H9 (cell line): ENCODE measurements around the gene HES6. TPM values are rescaled to one million over a fixed set of nuclear protein-coding genes. Genes with fewer than 3 reads are reported as not detected.
A peak's percentile ranks its signal among the peaks of the same experiment; 100 is the strongest.

Experiments used
- DNase-seq: peaks from one replicate; pipeline ENCODE4 v3.0.0-alpha.2; 2017
- H2AFZ ChIP-seq: one replicate; pipeline ENCODE4 v1.6.1; 2013; ENCODE audit warnings: mild to moderate bottlenecking, low read length, control low read depth, moderate library complexity
- H2AK5ac ChIP-seq: 2 replicates; pipeline ENCODE4 v1.6.1; 2013; ENCODE audit warnings: low read length, control low read depth, mixed read lengths; ENCODE audit not compliant: insufficient read length
- H2BK120ac ChIP-seq: one replicate; pipeline ENCODE4 v1.6.1; 2013; ENCODE audit warnings: low read depth, mild to moderate bottlenecking, low read length, control low read depth, inconsistent platforms; ENCODE audit not compliant: poor library complexity, severe bottlenecking
- H2BK12ac ChIP-seq: 2 replicates; pipeline ENCODE4 v1.6.1; 2013; ENCODE audit warnings: low read length, control low read depth, mixed read lengths, low read depth; ENCODE audit not compliant: insufficient read length
- H2BK15ac ChIP-seq: 2 replicates; pipeline ENCODE4 v1.6.1; 2013; ENCODE audit warnings: low read depth, low read length, control low read depth
- H2BK20ac ChIP-seq: one replicate; pipeline ENCODE4 v1.6.1; 2013; ENCODE audit warnings: low read depth, mild to moderate bottlenecking, low read length, control low read depth, inconsistent platforms; ENCODE audit not compliant: poor library complexity, severe bottlenecking
- H2BK5ac ChIP-seq: 2 replicates; pipeline ENCODE4 v1.6.1; 2013; ENCODE audit warnings: low read length, control low read depth, mixed read lengths; ENCODE audit not compliant: insufficient read length
- H3K14ac ChIP-seq: 2 replicates; pipeline ENCODE4 v1.6.1; 2013; ENCODE audit warnings: low read length, control low read depth; ENCODE audit not compliant: insufficient read depth
- H3K18ac ChIP-seq: 2 replicates; pipeline ENCODE4 v1.6.1; 2013; ENCODE audit warnings: low read depth, mild to moderate bottlenecking, mixed read lengths, low read length, control low read depth; ENCODE audit not compliant: insufficient read length
- H3K23ac ChIP-seq: 2 replicates; pipeline ENCODE4 v1.6.1; 2013; ENCODE audit warnings: low read length, control low read depth, mixed read lengths, low read depth; ENCODE audit not compliant: insufficient read length
- H3K23me2 ChIP-seq: 2 replicates; pipeline ENCODE4 v1.6.1; 2013; ENCODE audit warnings: low read depth, mild to moderate bottlenecking, mixed read lengths, low read length, control low read depth; ENCODE audit not compliant: insufficient read length, poor library complexity, severe bottlenecking
- H3K27ac ChIP-seq: 2 replicates; pipeline ENCODE4 v1.5.1; 2013; ENCODE audit warnings: low read length, control low read depth, mixed read lengths, low read depth; ENCODE audit not compliant: insufficient read length
- H3K27me3 ChIP-seq: 2 replicates; pipeline ENCODE4 v1.6.1; 2013; ENCODE audit warnings: low read length, control low read depth, inconsistent platforms; ENCODE audit not compliant: insufficient read depth
- H3K4ac ChIP-seq: 2 replicates; pipeline ENCODE4 v1.6.1; 2013; ENCODE audit warnings: low read depth, mild to moderate bottlenecking, control low read depth, inconsistent platforms, low read length, moderate library complexity
- H3K4me1 ChIP-seq: 2 replicates; pipeline ENCODE4 v1.6.1; 2013; ENCODE audit warnings: low read length, control low read depth, inconsistent platforms; ENCODE audit not compliant: insufficient read depth
- H3K4me2 ChIP-seq: 2 replicates; pipeline ENCODE4 v1.6.1; 2013; ENCODE audit warnings: low read length, control low read depth, mixed read lengths; ENCODE audit not compliant: insufficient read length, insufficient read depth
- H3K56ac ChIP-seq: 2 replicates; pipeline ENCODE4 v1.6.1; 2013; ENCODE audit warnings: low read depth, mild to moderate bottlenecking, mixed read lengths, low read length, control low read depth; ENCODE audit not compliant: insufficient read length
- H3K79me1 ChIP-seq: 2 replicates; pipeline ENCODE4 v1.6.1; 2013; ENCODE audit warnings: low read depth, mild to moderate bottlenecking, moderate library complexity, low read length, control low read depth, inconsistent platforms; ENCODE audit not compliant: insufficient read depth, poor library complexity, severe bottlenecking
- H3K79me2 ChIP-seq: 2 replicates; pipeline ENCODE4 v1.6.1; 2013; ENCODE audit warnings: low read length, control low read depth, inconsistent platforms; ENCODE audit not compliant: insufficient read depth
- H3K9ac ChIP-seq: 2 replicates; pipeline ENCODE4 v1.6.1; 2013; ENCODE audit warnings: low read length, control low read depth, mixed read lengths; ENCODE audit not compliant: insufficient read length; ENCODE audit errors: extremely low read depth
- H3K9me3 ChIP-seq: one replicate; pipeline ENCODE4 v1.6.1; 2013; ENCODE audit warnings: low read depth, low read length, inconsistent platforms; ENCODE audit not compliant: control insufficient read depth
- H3T11ph ChIP-seq: one replicate; pipeline ENCODE4 v1.6.1; 2013; ENCODE audit warnings: mild to moderate bottlenecking, low read length, control low read depth, inconsistent platforms
- H4K20me1 ChIP-seq: one replicate; pipeline ENCODE4 v1.6.1; 2013; ENCODE audit not compliant: control insufficient read depth, insufficient read length, insufficient read depth
- H4K5ac ChIP-seq: 2 replicates; pipeline ENCODE4 v1.6.1; 2013; ENCODE audit warnings: low read depth, mild to moderate bottlenecking, mixed read lengths, low read length, control low read depth; ENCODE audit not compliant: insufficient read length
- H4K8ac ChIP-seq: replicated peaks from 2 replicates; pipeline ENCODE4 v1.6.1; 2013; ENCODE audit warnings: low read length, control low read depth, mixed read lengths, low read depth; ENCODE audit not compliant: insufficient read length
- H4K91ac ChIP-seq: 2 replicates; pipeline ENCODE4 v1.6.1; 2013; ENCODE audit warnings: low read depth, mild to moderate bottlenecking, moderate library complexity, mixed read lengths, low read length, control low read depth; ENCODE audit not compliant: insufficient read length
- H3K27ac Mint-ChIP-seq, 3 experiments: 2 replicates in 2 of 3; 3 replicates in 1 of 3; pipeline ENCODE4 v1.8.0; 2020 to 2021; ENCODE audit warnings: mixed read lengths in 3 of 3, mild to moderate bottlenecking in 1 of 3, moderate library complexity in 1 of 3
- H3K27me3 Mint-ChIP-seq: 2 replicates; pipeline ENCODE4 v1.8.0; 2021; ENCODE audit warnings: low read depth, mild to moderate bottlenecking, moderate library complexity, mixed read lengths
- H3K36me3 Mint-ChIP-seq, 3 experiments: 2 replicates in 2 of 3; 3 replicates in 1 of 3; pipeline ENCODE4 v1.8.0; 2020 to 2021; ENCODE audit warnings: low read depth in 3 of 3, mixed read lengths in 3 of 3; ENCODE audit not compliant: insufficient read depth in 1 of 3
- H3K4me1 Mint-ChIP-seq, 2 experiments: 2 replicates each; pipeline ENCODE4 v1.8.0; 2020; ENCODE audit warnings: mixed read lengths in 2 of 2
- H3K4me3 Mint-ChIP-seq, 2 experiments: 2 replicates in 1 of 2; 3 replicates in 1 of 2; pipeline ENCODE4 v1.8.0; 2020 to 2021; ENCODE audit warnings: mild to moderate bottlenecking in 2 of 2, mixed read lengths in 2 of 2, moderate library complexity in 1 of 2
- H3K9me3 Mint-ChIP-seq, 2 experiments: 2 replicates in 1 of 2; 3 replicates in 1 of 2; pipeline ENCODE4 v1.8.0; 2020; ENCODE audit warnings: mild to moderate bottlenecking in 2 of 2, mixed read lengths in 2 of 2, moderate library complexity in 1 of 2
- CTCF ChIP-seq: fragments of 200-600 bp; sonication (generic); conservative IDR thresholded peaks from 3 replicates; pipeline ENCODE4 v1.8.0; 2021; ENCODE audit warnings: antibody characterized with exemption, mild to moderate bottlenecking
- WGBS: extraction: QIAGEN DNeasy Blood & Tissue Kit; methylation state at CpG from one replicate; pipeline ENCODE4 v1.1.7; 2013; ENCODE audit warnings: missing lambda C conversion rate, low lambda C conversion rate, mixed read lengths; ENCODE audit not compliant: insufficient read length; ENCODE audit errors: extremely low coverage; 5-methylcytosine and 5-hydroxymethylcytosine counted together
- total RNA-seq: library from RNA; stranded (reverse); gene quantifications from 2 replicates; pipeline ENCODE4 v1.2.1, GENCODE V29; 2021

HES6 gene
- total RNA-seq, 1 experiment from 2014 or later = 27.1 TPM

- H2AFZ ChIP-seq = no peak overlapping the region
- no peaks in the 10 kb centered on the region for H3K9me3 ChIP-seq
- no peak overlapping the region for H2BK12ac ChIP-seq
- H3K27me3 Mint-ChIP-seq = peaks cover 60% of the 10 kb centered on the region
- H2BK20ac ChIP-seq = no peak overlapping the region
- no peak overlapping the region for H2BK15ac ChIP-seq
- H3K27me3 ChIP-seq = peaks cover 15% of the 10 kb centered on the region; the same call in 1 of the 2 replicates
- H4K91ac ChIP-seq = no peak overlapping the region
- WGBS = no CpG with 5 or more reads among the region's 75 CpGs
- H3K4me1 ChIP-seq = peaks cover 3% of the 10 kb centered on the region; the same call in 1 of the 2 replicates
- H3K23ac ChIP-seq = no peak overlapping the region
- H3K27ac Mint-ChIP-seq = no peak overlapping the region
- DNase-seq = peak; percentile 38
- no peak overlapping the region for H3K14ac ChIP-seq
- no peak overlapping the region for H2AK5ac ChIP-seq
- H3K4me3 Mint-ChIP-seq = peak overlapping the region; percentile 46 to 74
- H3K9me3 Mint-ChIP-seq = peaks cover 2 to 3% of the 10 kb centered on the region in 2 experiments; a peak in 3 of 5 replicates
- H3T11ph ChIP-seq = no peak overlapping the region
- no peaks in the 10 kb centered on the region for H4K20me1 ChIP-seq
- no peak overlapping the region for H3K27ac ChIP-seq
- peaks cover 12 to 18% of the 10 kb centered on the region in 2 experiments for H3K4me1 Mint-ChIP-seq
- no peak overlapping the region for H3K9ac ChIP-seq
- H3K18ac ChIP-seq = no peak overlapping the region
- no peaks in the 10 kb centered on the region for H3K79me1 ChIP-seq
- peaks cover 6% of the 10 kb centered on the region for H3K23me2 ChIP-seq
- TF ChIP-seq CTCF = peak; percentile 24; the same call in 1 of the 3 replicates
- H4K8ac ChIP-seq = no peak overlapping the region
- H3K4me2 ChIP-seq = no peak overlapping the region
- H3K4ac ChIP-seq = no peak overlapping the region
- no peak overlapping the region for H3K56ac ChIP-seq
- H2BK5ac ChIP-seq = no peak overlapping the region
- H2BK120ac ChIP-seq = no peak overlapping the region
- H3K79me2 ChIP-seq = no peaks in the 10 kb centered on the region; the same call in 1 of the 2 replicates
- H4K5ac ChIP-seq = no peak overlapping the region
- H3K36me3 Mint-ChIP-seq = peaks cover 0 to 5% (median 3%) of the 10 kb centered on the region in 3 experiments; a peak in 4 of 7 replicates
Measured at GRCh38 chr2:238238766-238239542, 884 bp downstream of the HES6 start.
